GM18861 (cell line): ENCODE results near the gene TMEM234.

ENCODE experiments used
- ATAC-seq: cut with Tn5 transposase; IDR thresholded peaks from one replicate; pipeline ENCODE4 v1.9.1; 2021; ENCODE audit not compliant: unreplicated experiment

The TMEM234 gene

DNA sequence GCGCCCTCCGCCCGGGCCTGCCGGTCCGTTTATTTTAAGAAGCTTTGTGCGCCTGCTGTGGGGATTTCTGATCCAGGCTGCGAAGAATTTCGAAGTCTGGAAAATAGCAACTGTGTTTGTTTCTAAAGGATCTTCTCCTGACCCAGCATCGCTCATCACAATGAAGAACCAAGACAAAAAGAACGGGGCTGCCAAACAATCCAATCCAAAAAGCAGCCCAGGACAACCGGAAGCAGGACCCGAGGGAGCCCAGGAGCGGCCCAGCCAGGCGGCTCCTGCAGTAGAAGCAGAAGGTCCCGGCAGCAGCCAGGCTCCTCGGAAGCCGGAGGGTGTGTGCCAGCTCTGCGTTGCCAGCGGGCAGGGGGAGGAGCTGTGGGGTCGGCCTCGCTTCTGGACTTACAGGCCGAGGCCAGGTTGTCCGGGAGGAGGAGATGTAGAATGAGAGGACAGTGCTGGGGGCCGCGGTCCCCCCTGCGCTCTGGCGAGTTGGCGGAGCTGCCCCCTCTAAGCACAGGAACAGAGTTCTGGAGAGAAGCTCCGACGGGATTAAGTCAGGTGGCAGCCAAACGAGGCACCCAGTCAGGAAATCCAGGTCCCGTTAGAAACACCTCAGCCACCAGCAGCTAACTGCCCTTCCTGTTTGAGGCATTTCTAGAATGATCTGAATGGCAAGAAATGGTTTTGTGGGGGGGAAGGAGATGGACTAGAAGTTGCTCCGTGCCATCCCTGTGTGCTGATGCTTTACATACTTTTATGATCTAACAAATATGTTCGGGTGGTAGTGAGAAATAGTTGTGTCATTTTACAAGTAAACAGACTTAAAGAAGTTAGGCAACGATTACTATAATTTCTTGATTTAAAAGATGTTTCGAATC is 41.7 kb downstream of the TMEM234 start:
- no peak for ATAC-seq

DNA sequence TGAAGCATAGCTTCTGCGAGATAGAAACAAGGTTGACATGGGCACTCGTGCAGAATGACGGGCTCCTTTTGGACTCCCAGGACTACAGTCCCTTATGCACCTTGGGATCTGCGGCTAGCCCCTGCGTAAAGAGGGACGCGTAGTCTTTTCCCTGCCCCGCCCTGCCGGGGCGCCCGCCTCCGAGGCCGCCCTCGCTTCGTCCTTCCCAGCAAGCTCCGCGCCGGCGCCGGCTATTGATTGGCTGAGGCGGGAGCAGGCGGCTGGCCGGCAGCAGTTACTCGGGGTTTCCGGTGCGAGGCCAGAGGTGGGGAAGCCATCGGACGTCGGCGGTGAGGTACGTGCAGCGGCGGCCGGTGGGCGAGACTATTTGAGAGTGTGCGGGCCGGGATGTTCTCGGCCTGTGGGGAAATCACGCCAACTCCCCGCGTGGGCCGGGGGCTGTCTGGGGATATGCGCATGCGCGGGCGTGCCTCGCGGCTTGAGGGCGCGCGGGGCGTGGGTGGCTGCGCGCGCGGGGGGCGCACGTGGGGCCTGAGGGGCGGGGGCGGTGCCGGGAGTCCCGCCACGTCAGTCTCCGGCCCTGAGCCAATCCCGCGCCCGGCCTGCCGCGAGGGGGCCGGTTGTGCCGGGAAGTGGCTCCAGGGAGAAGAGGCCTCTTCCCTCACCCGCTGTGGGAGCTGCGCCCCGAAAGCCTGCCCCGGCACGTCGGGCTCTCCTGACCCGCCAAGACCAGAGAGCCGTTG is 42.5 kb downstream of the TMEM234 start, which contains the start of gene TXLNA:
Gene TXLNA, plus strand, starts transcription at position 233 of the 743 bp plus-strand sequence. CDS start 671 bp downstream, outside the sequence.
- peak; percentile 63 for ATAC-seq

DNA sequence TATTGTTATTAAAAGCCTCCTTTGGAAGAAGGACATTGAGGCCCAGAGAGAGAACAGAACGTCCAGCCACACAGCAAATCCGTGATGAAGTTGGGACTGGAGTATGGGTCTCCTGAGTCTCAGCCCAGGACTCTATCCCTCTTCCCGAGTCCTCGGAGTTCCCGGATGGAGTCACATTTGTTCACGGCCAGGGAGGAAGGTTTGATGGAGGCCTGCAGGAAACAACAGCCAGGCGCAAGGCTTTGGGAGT is 43.0 kb downstream of the TMEM234 start:
- no peak for ATAC-seq

DNA sequence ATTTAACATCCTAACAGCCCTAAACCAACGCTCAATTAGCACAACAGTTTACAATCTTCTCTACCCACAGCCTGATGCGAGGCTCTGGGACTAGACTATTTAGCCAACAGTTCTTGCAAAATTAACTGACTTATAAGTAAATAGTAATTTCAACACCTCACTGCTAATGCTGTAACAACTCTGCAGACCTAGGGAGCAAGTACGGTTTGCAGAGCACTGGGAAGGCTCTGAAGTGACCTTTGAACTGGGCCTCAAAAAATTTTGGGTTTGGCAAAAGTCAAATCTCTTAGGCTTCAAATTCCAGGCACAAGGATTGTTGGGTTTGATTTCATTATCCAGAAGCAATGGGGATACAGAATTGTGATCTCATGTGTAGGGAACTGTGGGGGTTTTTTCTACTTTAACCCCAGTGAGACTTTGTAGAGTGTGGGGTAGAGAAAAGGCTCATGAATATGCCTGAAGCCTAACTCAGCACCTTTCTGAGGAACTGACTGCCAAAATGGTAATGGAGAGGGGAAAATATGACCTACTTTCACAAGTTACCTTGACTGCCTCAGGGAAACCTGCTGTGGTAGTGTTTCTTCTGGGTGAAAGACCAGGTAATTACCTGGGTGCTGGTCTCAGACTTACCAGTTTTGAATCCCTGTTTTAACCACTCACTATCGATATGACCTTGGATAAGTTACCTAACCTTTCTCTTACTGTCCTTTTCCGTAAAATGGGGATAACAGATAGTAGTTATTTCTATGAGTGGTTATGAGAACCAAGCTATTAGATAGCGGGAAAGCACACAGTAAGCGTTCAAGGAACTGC is 43.6 kb downstream of the TMEM234 start:
- ATAC-seq = no peak

DNA sequence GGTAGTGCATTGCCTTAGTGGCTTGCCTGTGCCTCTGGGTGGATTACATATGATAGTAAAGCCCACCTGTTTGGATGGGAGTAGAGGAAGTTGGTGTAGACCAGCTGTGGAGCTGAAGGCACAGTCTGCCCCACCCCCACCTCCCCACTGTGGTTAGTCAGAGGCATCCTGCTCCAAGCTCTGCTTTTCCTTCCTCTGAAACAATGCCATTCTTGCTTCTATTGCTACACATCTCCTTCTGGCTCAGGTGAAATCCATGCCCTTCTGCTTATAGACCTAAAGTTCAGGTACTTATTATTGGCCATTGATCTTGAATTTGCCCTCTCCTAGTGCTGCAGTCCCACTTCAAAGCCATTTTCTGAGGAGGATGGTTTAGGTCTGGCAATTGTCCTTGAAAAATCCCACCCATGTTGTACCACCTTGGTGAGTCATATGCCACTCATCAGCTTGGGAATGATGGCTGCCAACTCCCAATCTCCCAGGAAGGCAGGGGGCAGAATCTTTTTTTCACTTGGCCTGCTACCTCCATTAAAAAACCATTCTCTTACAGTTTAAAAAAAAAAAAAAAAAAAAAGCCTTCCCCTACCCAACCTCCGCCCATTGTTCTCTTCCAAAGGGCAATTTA is 49.4 kb downstream of the TMEM234 start:
- no peak for ATAC-seq

DNA sequence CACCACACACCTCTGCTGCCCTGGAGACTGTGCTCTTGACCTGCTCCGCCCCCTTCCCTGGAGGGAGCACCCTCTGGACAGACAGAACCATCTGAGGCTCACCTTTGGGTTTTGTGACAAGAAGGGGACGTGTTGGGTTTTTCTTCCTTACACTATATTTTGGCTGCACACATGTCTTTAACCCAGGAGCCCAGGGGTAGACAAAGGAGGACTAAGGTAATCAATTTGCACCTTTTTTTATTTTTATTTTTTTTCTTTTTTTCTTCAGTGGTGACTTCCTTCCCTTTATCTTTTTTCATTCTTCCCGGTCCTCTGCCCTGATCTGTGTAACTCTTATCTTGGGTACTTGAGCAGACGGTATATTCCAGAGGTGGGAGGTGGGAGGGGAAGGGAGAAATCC is 51.2 kb downstream of the TMEM234 start:
- ATAC-seq = no peak
